GM18519 (cell line): ENCODE results near the gene EGLN2.
"Not testable (repeated sequence)": the region's sequence is repeated elsewhere in the genome, so short reads cannot be mapped to it uniquely, and the experiment has no call there.

Experiments
- ATAC-seq: cut with Tn5 transposase; IDR thresholded peaks from one replicate; pipeline ENCODE4 v1.9.1; 2021; ENCODE audit warnings: mild to moderate bottlenecking, moderate library complexity; ENCODE audit not compliant: unreplicated experiment, low FRiP score

EGLN2 gene

DNA sequence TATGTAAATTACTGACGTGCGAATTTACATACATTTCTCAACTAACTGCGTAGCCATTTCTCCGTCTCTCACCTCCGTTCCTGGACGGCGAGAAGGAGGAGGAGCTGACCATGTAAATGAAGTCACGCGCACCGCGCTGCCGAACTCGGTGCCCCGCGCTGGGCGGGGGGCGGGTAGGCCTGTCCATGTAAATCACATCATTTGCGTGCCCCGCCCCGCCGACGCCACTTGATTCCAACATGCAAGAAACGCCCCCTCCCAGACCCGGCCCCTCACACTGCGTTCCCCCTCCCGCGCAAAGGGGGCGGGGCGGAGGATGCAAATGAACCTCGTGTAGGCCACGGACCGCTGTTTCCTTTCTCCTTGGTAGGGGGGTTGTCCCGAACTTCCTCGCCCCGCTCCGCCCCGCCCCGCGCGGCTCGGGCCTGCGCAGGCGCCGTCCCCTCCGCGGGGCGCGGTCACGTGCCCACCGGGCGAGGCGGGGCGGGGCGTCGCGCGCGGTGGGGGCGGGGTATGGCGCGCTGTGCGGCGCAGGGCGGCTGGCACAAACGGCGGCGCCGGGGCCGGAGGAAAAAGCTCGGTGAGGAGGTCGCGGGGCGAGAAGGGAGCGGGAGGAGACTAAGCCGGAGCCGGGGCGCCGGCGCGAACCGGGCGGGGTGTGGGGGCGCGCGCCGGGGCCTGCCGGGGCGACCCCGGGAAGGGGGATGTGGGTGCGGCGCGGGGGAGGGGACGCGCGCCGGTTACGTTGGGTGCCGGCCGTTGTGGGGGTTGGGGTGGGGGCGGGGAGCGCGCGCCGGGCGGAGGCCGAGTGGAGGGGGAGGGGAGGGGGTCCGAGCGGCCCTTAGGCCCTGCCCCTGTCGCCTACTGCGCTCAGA is at the start of gene EGLN2:
Gene EGLN2, plus strand, starts transcription at position 509 of the 875 bp plus-strand sequence. CDS start 1,382 bp downstream, outside the sequence.
- ATAC-seq: peak; percentile 47

DNA sequence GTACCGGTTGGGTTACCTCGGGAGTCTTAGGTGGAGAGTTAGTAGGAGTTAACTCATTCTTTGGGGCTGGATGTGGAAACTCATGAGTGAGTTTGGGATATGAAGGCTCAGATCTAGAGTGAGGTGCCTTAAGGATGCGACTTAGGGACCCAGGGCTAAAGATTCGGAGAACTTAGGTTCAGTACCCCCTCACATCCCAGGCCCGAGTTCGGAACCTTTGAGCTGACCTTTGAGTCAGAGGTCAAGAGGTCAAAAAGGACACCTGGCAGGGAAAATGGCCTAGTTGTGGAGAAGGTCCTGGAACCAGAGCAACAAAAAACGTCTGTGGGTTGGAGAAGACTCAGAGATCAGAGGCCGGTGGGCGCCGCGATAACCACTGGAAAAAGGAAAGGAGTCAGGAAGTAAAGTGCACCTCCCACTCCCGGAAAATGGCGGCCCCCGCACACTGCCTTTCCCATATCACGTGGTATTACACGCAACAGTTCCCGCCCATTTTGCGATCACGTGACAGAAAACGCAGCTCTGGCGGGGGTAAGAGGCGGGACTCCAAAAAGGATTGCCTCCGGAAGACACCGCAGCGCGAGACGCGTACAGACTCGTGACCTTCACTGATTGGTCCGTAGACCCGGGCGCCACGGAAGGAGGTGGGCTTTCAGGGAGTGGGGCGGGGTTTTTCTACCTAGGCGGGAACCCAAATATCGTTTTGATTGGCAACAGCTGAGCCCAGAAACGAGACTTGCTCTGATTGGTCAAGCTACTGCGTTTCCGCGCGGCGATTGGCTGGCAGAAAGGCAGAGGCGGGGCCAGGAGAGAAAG is 48.7 kb upstream of the EGLN2 start, which contains the start of gene ACTMAP:
Gene ACTMAP, minus strand, starts transcription at position 420 of the 816 bp plus-strand sequence. CDS start 674 bp downstream, outside the sequence.
- peak; percentile 77 for ATAC-seq

DNA sequence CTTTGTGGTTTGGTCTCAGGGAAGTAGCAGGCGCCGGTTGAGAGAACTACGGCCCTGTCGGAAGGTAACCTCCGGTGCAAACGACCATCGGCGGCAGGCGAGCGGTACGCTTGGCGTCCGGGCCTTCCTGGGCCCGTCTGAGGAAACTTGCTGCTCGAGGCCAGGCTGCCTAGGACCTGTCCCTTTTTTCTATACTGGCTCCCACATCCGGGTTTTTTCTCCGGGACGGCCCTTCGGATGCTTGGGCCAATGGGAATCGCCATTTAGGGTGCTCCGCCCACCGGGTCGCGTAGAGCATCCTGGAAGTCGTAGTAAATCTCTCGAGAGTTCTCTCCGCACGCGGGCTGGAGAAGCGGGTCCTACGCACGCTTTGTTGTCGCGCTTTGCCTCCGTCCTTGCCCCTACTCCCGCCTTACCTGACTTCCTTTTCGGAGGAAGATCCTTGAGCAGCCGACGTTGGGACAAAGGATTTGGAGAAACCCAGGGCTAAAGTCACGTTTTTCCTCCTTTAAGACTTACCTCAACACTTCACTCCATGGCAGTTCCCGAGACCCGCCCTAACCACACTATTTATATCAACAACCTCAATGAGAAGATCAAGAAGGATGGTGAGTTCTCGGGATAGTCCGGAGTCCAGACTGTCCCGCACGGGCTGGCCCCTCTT is 48.0 kb upstream of the EGLN2 start, which contains the start of gene SNRPA:
Gene SNRPA, plus strand, starts transcription at position 330 of the 664 bp plus-strand sequence. Its CDS starts 206 bp downstream, at position 536.
- peak; percentile 41 for ATAC-seq

DNA sequence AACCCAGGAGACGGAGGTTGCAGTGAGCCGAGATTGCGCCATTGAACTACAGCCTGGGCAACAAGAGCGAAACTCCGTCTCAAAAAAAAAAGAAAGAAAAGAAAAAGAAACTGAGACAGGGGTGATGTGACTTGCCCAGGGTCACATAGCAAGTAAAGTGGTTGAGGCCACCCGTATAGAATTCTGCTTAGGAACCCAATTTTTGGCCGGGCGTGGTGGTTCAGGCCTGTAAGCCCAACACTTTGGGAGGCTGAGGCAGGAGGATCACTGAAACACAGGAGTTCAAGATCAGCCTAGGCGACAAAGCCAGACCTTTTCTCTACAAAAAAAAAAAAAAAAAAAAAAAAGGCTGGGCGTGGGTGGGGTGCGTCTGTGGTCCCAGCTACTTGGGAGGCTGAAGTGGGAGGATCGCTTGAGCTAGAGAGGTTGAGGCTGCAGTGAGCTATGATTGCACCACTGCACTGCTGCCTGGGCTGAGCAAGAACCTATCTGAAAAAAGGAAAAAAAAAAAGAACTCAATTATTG is 46.7 kb upstream of the EGLN2 start:
- no peak for ATAC-seq

DNA sequence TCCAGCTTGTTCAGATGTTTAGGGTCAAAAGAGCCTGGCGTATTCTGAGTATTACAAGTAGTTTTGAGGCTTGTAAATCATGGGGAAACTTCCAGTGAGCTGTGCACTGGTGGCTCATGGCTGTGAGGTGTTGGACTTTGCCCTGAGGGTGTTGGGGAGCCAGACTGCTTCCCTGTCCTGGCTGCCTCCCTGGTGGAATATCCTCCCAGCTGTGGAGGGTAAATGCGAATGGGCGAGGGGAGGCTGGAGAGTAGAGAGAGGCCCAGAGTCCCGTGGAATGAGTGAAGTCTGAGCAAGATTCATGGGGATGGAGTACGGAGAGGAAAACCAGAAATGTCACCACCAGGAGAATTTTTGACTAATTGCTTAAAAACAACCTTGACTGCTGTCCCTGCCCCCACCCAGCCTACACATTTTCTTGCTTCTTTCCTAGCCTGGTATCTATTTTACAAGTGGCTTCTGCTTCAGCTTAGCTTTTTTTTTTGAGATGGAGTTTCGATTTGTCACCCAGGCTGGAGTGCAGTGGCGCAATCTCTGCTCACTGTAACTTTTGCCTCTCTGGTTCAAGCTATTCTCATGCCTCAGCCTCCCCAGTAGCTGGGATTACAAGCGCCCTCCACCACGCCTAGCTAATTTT is 44.3 kb upstream of the EGLN2 start:
- no peak for ATAC-seq

DNA sequence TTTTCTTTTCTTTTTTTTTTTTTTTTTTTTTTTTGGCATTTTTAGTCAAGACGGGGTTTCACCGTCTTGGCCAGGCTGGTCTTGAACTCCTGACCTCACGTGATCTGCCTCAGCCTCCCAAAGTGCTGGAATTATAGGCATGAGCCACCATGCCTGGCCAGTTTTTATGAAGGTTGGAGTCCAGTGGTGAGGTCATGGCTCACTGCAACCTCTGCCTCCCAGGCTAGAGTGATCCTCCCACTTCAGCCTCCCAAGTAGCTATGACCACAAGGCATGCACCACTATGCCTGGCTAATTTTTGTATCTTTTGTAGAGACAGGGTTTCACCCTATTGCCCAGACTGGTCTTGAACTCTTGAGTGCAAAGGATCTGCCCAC is 43.8 kb upstream of the EGLN2 start:
- no peak for ATAC-seq

DNA sequence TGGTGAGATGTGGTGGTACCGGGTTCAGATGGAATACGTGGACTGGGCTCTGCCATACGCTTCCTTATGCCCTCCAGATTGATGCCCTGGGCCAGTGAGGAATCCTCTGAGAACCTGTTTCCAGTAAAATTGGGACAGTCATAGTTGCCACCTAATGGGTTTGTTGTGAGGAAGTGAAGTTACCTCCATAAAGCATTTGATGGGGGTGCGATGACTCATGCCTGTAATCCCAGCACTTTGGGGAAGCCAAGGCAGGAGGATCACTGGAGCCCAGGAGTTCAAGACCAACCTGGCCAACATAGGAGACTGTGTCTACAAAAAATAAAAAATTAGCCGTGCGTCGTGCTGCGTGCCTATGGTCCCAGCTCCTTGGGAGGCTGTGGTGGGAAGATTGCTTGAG is 43.2 kb upstream of the EGLN2 start:
- ATAC-seq: no peak

DNA sequence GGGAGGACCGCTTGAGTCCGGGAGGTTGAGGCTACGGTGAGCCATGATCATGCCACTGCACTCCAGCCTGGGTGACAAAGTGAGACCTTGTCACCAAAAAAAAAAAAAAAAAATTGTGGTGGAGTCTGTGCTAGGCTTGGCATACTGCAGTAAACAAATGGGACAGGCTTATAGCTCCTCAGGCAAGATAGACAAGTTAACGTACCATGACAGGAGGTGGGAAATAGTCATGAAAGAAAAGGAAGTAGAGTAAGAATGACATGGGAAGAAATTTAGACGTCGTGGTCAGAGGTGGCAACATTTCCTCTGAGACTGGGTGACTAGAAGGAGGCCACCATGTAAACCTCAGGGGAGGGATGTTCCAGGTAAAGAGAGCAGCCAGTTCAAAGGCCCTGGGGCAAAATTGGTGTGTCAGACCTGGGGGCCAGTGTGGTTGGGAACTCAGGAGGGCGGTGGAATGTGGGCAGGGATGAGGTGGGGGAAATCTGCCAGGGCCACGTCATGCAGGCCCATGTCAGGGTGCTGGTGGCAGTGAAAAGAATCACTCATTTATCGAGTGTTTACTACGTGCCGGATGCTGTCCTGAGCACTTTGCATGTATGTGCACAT is 42.4 kb upstream of the EGLN2 start:
- no peak for ATAC-seq

DNA sequence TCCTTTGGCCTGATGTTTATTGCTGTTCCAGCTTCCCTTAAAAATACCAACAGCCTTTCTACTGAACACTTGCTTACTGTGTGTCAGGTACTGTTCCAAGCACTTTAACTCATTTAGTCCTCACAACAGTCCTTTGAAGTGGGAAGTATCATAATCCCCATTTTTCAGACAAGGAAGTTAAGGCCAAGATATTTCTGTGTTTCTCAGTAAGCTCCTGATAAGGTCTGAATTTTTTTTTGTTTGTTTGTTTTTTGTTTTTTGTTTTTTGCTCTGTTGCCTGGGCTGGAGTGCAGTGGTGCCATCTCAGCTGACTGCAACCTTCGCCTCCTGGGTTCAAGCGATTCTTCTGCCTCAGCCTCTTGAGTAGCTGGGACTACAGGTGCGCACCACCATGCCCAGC is 40.5 kb upstream of the EGLN2 start:
- ATAC-seq: no peak

DNA sequence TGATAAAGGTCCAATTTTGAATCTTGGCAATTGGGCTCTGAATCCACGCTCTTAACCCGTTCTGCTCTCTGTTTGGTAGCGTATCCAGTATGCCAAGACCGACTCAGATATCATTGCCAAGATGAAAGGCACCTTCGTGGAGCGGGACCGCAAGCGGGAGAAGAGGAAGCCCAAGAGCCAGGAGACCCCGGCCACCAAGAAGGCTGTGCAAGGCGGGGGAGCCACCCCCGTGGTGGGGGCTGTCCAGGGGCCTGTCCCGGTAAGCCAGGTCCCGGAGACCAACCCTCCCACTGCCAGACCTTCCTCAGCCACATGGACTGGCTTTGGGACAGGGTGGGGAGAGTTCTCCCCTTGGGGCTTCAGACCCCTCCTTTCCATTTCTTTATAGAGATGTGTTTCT is 39.6 kb upstream of the EGLN2 start:
- no peak for ATAC-seq

DNA sequence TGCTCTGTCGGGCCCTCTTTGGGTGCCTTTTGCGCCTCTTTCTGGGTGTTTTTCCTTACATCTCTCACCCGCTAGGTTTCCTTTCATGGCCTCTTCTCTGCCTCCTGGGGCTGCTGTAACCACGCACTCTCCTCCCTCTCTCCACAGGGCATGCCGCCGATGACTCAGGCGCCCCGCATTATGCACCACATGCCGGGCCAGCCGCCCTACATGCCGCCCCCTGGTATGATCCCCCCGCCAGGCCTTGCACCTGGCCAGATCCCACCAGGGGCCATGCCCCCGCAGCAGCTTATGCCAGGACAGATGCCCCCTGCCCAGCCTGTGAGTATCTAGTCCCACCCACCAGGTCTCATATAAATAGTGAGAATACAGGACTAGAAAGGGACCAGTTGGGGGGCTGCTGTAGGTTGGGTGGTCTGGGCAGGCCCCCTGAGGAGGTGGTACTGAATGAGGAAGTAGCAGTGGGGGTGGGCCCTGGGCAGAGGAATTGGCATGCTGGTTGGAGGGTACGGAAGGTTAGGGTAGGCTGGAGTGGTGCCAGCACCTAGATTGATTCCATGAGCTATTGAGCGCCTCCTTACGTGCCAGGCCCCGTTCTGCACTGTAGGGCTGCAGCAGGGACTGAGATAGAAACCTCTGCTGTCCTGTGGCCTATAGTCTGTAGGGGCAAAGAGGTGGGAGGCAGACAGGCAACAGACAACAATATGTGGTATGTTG is 36.1 kb upstream of the EGLN2 start:
- ATAC-seq: no peak

DNA sequence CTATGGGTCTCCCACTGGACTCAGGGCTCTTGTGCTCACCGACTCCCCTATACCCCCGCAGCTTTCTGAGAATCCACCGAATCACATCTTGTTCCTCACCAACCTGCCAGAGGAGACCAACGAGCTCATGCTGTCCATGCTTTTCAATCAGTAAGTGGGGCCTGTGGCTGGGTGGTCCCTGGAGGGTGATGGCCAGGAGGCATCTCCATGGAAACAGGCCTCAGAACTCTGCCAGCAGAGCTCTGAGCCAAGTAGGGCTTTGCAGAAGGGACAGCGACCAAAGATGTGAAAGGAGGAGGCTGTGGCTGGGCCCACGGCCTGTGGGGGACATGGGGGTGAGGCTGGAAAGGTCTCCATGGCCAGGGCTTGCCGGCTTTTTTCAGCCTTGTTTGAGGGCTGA is 35.5 kb upstream of the EGLN2 start:
- no peak for ATAC-seq

DNA sequence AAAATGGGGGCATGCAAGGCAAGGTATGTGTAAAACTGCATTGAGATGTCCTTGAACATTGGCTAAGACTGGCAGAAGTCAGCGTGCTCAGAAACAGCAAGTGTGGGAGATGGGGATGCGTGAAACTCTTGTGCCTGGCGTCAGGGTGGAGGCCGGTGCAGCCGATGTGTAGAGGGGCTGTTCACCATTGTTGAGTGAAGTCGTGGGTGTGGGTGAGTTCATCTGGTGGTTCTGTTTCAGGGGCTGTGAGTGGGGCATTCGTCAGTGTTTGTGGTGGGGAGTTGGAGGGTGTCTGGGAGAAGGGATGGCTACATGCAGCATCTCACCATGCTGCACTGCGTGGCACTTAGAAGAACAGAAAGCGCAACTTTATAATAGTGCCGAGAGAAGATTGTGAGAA is 35.0 kb upstream of the EGLN2 start:
- ATAC-seq: no peak

DNA sequence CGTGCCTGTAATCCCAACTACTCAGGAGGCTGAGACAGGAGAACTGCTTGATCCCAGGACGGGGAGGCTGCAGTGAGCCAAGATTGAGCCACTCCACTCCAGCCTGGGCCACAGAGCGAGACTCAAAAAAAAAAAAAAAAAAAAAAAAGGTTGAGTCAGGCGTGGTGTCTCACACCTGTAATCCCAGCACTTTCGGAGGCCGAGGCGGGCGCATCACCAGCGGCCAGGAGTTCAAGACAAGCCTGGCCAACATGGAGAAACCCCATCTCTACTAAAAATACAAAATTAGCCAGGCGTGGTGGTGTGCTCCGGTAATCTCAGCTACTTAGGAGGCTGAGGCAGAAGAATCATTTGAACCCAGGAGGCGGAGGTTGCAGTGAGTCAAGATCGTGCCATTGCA is 32.6 kb upstream of the EGLN2 start:
- not testable (repeated sequence) for ATAC-seq

DNA sequence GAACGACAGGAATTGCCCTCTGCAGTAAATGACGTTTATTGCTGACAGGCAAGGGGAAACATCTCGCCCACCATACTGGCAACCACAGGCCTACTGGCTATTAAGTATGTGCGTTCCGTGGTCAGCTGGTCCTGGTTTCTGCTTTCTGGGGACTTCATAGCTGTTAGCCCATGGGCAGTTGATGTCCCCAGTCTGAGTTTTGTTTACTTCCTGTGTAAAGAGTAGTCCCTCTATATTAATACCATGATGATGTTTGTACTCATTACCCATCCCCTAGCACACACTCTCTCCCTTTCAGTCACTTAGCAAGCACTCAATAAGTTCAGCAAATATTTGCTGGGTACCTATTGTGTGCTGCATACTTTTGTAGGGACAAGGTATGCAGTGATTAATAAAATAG is 30.1 kb upstream of the EGLN2 start:
- ATAC-seq: no peak

DNA sequence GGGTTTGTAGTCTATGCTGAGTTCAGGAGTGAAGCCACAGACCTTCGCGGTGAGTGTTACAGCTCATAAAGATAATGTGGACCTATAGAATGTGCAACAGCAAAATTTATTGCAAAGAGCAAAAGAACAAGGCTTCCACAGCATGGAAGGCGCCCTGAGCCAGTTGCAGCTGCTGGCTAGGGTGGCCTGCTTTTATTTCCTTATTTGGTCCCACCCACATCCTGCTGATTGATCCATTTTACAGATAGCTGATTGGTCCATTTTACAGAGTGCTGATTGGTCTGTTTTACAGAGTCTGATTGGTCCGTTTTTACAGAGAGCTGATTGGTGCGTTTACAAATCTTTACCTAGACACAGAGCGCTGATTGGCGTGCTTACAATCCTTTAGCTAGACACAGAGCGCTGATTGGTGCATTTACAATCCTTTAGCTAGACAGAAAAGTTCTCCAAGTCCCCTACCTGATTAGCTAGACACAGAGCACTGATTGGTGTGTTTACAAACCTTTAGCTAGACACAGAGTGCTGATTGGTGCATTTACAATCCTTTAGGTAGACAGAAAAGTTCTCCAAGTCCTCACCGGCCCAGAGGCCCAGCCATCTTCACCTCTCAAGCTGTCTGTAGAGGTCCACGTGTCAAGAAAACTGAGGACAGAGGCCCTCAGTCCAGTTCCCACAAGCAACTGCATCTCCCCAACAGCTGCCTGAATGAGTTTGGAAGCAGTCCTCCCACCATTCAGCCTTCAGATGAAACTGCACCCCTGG is 27.7 kb upstream of the EGLN2 start:
- not testable (repeated sequence) for ATAC-seq

DNA sequence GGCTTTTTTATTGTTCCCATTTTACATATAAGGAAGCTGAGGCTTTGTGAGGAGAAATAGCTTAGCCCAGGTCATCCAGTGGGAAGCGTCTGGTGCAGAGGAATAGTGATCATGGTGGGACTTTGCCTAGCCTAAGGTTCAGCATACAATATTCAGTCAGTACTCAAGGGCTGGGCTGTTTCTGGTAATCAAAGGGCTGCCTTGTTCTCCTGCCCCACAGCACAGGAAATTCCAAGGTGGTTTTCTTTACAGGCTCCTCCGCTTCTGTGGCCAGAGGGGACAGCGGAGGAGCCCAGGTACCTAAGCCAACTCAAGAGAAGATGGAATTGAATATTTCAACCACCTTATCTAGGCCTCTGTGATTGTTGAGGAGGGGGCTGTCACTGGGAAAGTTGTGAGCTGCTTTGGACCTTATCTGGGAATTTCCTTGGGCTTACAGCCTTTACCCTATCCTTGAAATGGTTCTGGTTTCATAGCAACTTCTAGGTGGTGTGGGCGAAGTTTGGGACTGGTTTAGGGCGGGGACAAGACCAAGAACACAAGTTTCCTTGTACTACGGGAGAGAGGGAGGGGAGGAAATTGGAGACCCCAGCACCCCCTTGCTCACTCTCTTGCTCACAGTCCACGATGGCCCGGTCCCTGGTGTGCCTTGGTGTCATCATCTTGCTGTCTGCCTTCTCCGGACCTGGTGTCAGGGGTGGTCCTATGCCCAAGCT is 23.9 kb upstream of the EGLN2 start, which contains the start of gene MIA:
Gene MIA, plus strand, starts transcription at position 606 of the 716 bp plus-strand sequence. Its CDS starts 22 bp downstream, at position 628.
- no peak for ATAC-seq

DNA sequence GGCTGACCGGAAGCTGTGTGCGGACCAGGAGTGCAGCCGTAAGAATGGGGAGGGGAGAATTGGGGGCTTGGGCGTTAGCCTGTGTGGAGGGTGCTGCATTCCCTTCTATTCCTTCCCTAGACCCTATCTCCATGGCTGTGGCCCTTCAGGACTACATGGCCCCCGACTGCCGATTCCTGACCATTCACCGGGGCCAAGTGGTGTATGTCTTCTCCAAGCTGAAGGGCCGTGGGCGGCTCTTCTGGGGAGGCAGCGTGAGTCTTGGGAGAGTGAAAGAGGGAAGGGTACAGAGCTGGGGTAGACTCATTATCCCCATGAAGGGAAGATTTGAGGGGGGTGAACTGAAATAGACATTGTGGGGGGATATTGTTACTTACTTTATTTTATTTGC is 23.4 kb upstream of the EGLN2 start:
- ATAC-seq: no peak
